Endodermal cell (in vitro differentiated cells): Measurements from ENCODE around the gene ELMO1. TPM values are rescaled to one million over a fixed set of nuclear protein-coding genes. Genes with fewer than 3 reads are reported as not detected.

ENCODE experiments used
- DNase-seq: peaks from one replicate; pipeline ENCODE4 v3.0.0-alpha.2; 2017
- H3K27ac ChIP-seq: 2 replicates; pipeline ENCODE4 v1.5.1; 2013; ENCODE audit warnings: mild to moderate bottlenecking, low read depth, low read length, moderate library complexity
- H3K27me3 ChIP-seq: 2 replicates; pipeline ENCODE4 v1.6.1; 2013; ENCODE audit warnings: mild to moderate bottlenecking, low read length, moderate library complexity; ENCODE audit not compliant: insufficient read depth, control insufficient read depth, poor library complexity, severe bottlenecking
- H3K36me3 ChIP-seq: 2 replicates; pipeline ENCODE4 v1.7.0; 2013; ENCODE audit warnings: mild to moderate bottlenecking, low read length, moderate library complexity; ENCODE audit not compliant: control insufficient read depth, insufficient read depth
- H3K4me1 ChIP-seq: one replicate; pipeline ENCODE4 v1.7.0; 2013; ENCODE audit warnings: low read length; ENCODE audit not compliant: control insufficient read depth, insufficient read depth
- H3K4me3 ChIP-seq: 2 replicates; pipeline ENCODE4 v1.5.1; 2013; ENCODE audit warnings: mild to moderate bottlenecking, low read length, moderate library complexity
- H3K9ac ChIP-seq: 2 replicates; pipeline ENCODE4 v1.6.1; 2013; ENCODE audit warnings: mild to moderate bottlenecking, low read length, moderate library complexity; ENCODE audit not compliant: poor library complexity, severe bottlenecking; ENCODE audit errors: extremely low read depth
- H3K9me3 ChIP-seq: 2 replicates; pipeline ENCODE4 v1.6.1; 2013; ENCODE audit warnings: mild to moderate bottlenecking, low read length, moderate library complexity; ENCODE audit not compliant: control insufficient read depth
- H3K27ac Mint-ChIP-seq: 2 replicates; pipeline ENCODE4 v1.8.0; 2020; ENCODE audit warnings: mixed read lengths
- H3K27me3 Mint-ChIP-seq: 2 replicates; pipeline ENCODE4 v1.8.0; 2021; ENCODE audit warnings: mild to moderate bottlenecking, mixed read lengths; ENCODE audit not compliant: insufficient read depth
- H3K36me3 Mint-ChIP-seq: 2 replicates; pipeline ENCODE4 v1.8.0; 2020; ENCODE audit warnings: low read depth, mixed read lengths
- H3K4me1 Mint-ChIP-seq: 2 replicates; pipeline ENCODE4 v1.8.0; 2020; ENCODE audit warnings: mixed read lengths
- H3K4me3 Mint-ChIP-seq: 2 replicates; pipeline ENCODE4 v1.8.0; 2020; ENCODE audit warnings: mild to moderate bottlenecking, moderate library complexity, mixed read lengths
- H3K9me3 Mint-ChIP-seq: 2 replicates; pipeline ENCODE4 v1.8.0; 2020; ENCODE audit warnings: mild to moderate bottlenecking, mixed read lengths
- CTCF ChIP-seq: fragments of 200-600 bp; sonication (generic); conservative IDR thresholded peaks from 2 replicates; pipeline ENCODE4 v1.5.0; 2021; ENCODE audit warnings: antibody characterized with exemption, mild to moderate bottlenecking
- WGBS, 2 experiments: methylation state at CpG; one replicate each; pipeline versions ENCODE4 v1.1.5 to v1.1.7; 2013; ENCODE audit warnings: missing lambda C conversion rate in 2 of 2, mixed read lengths in 1 of 2; ENCODE audit not compliant: insufficient coverage in 1 of 2, insufficient read length in 1 of 2; 5-methylcytosine and 5-hydroxymethylcytosine counted together
- total RNA-seq, 2 donors: library from RNA; stranded (reverse); fragmentation: NEBNext Ultra II Directional in 1 of 2; extraction: Animal tissue kit (Norgen Biotek cat#: 25700) in 1 of 2; gene quantifications; 2 replicates in 1 of 2; 3 replicates in 1 of 2; pipeline ENCODE4 v1.2.1, GENCODE V29; 2021

The ELMO1 gene
- total RNA-seq, 2 donors from 2014 or later, result 120 to 131 TPM

GRCh38 chr7:36894190-36894589 is 554.5 kb downstream of the ELMO1 start:
- no peak overlapping the region for H3K27ac Mint-ChIP-seq
- Histone ChIP-seq H3K4me1 (no peaks in the 10 kb centered on the region), H3K9ac (no peak overlapping the region), H3K4me3 (no peak overlapping the region), H3K27ac (no peak overlapping the region), H3K9me3 (no peaks in the 10 kb centered on the region), H3K27me3 (no peaks in the 10 kb centered on the region), H3K36me3 (peaks cover 29% of the 10 kb centered on the region)
- H3K36me3 Mint-ChIP-seq, result peaks cover 23% of the 10 kb centered on the region
- peaks cover 12% of the 10 kb centered on the region for H3K4me1 Mint-ChIP-seq
- H3K4me3 Mint-ChIP-seq, result no peak overlapping the region
- H3K9me3 Mint-ChIP-seq, result no peaks in the 10 kb centered on the region
- DNase-seq, result no peak
- H3K27me3 Mint-ChIP-seq, result no peaks in the 10 kb centered on the region
- TF ChIP-seq CTCF, result no peak
- 83 to 91% methylated on average over 1 of the region's 1 CpG for WGBS, 2 experiments

GRCh38 chr7:36889182-36889581 is 559.5 kb downstream of the ELMO1 start:
- H3K36me3 Mint-ChIP-seq, result peaks cover 42% of the 10 kb centered on the region
- Histone ChIP-seq H3K27ac (no peak overlapping the region), H3K4me1 (no peaks in the 10 kb centered on the region), H3K9ac (no peak overlapping the region), H3K27me3 (no peaks in the 10 kb centered on the region), H3K36me3 (peaks cover 44% of the 10 kb centered on the region), H3K4me3 (no peak overlapping the region), H3K9me3 (no peaks in the 10 kb centered on the region)
- no peaks in the 10 kb centered on the region for H3K27me3 Mint-ChIP-seq
- WGBS, 2 experiments, result 100% methylated on average over 1 of the region's 1 CpG; no CpG with 5 or more reads in 1 of the 2 experiments
- no peak overlapping the region for H3K4me3 Mint-ChIP-seq
- H3K9me3 Mint-ChIP-seq, result no peaks in the 10 kb centered on the region
- H3K27ac Mint-ChIP-seq, result no peak overlapping the region
- no peaks in the 10 kb centered on the region for H3K4me1 Mint-ChIP-seq
- no peak for TF ChIP-seq CTCF
- no peak for DNase-seq

DNA sequence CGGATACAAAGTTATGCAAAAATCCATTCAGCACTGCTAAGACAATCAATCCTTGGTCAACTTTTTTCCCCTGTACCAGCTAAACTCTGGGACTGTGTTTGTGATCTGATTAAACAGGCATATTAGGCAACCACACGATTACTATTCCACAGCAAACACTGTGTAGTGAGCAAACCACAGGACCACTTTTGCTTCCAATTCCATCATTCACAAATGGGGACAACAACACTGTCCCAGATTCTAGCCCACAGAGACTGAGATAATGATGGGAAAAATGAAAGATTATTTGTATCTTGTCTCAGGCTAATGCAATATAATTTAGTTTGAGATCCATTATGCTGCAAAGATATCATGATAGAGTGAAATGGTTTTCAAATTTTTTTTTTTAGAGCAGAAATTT is 560.7 kb downstream of the ELMO1 start:
- H3K9ac ChIP-seq, result no peak overlapping the region
- Mint-ChIP-seq H3K4me3 (no peak overlapping the region), H3K4me1 (no peaks in the 10 kb centered on the region), H3K9me3 (no peaks in the 10 kb centered on the region), H3K27ac (no peak overlapping the region), H3K27me3 (no peaks in the 10 kb centered on the region), H3K36me3 (peaks cover 43% of the 10 kb centered on the region)
- no peak for TF ChIP-seq CTCF
- peaks cover 32% of the 10 kb centered on the region for H3K36me3 ChIP-seq
- H3K4me3 ChIP-seq, result no peak overlapping the region
- no peaks in the 10 kb centered on the region for H3K4me1 ChIP-seq
- no peak overlapping the region for H3K27ac ChIP-seq
- no peaks in the 10 kb centered on the region for H3K9me3 ChIP-seq
- no peaks in the 10 kb centered on the region for H3K27me3 ChIP-seq
- no peak for DNase-seq
- WGBS, 2 experiments, result 89% methylated on average over 2 of the region's 2 CpGs; no CpG with 5 or more reads in 1 of the 2 experiments
